Ishikawa (cell line): ENCODE results near the gene MAK.

Experiments
- CEBPB ChIP-seq: IDR thresholded peaks from 2 replicates; pipeline ENCODE4 v1.6.1; 2012
- CREB1 ChIP-seq: IDR thresholded peaks from 2 replicates; pipeline ENCODE4 v1.6.1; 2012; ENCODE audit warnings: low read depth
- EGR1 ChIP-seq: IDR thresholded peaks from 2 replicates; pipeline ENCODE4 v1.6.1; 2012
- EP300 ChIP-seq: IDR thresholded peaks from 2 replicates; pipeline ENCODE4 v1.6.1; 2012; ENCODE audit warnings: borderline replicate concordance
- FOXM1 ChIP-seq: IDR thresholded peaks from 2 replicates; pipeline ENCODE4 v1.6.1; 2012; ENCODE audit warnings: low read depth, borderline replicate concordance
- MAX ChIP-seq: IDR thresholded peaks from 2 replicates; pipeline ENCODE4 v1.6.1; 2012
- NFIC ChIP-seq: IDR thresholded peaks from 2 replicates; pipeline ENCODE4 v1.6.1; 2012
- RAD21 ChIP-seq: IDR thresholded peaks from 2 replicates; pipeline ENCODE4 v1.6.1; 2012; ENCODE audit warnings: low read depth
- REST ChIP-seq: IDR thresholded peaks from 2 replicates; pipeline ENCODE4 v1.6.1; 2012; ENCODE audit warnings: low read depth, mild to moderate bottlenecking
- TAF1 ChIP-seq: IDR thresholded peaks from 2 replicates; pipeline ENCODE4 v1.6.1; 2012; ENCODE audit warnings: low read depth, mild to moderate bottlenecking
- TCF12 ChIP-seq: IDR thresholded peaks from 2 replicates; pipeline ENCODE4 v1.6.1; 2012; ENCODE audit warnings: low read depth
- TEAD4 ChIP-seq: IDR thresholded peaks from 2 replicates; pipeline ENCODE4 v1.6.1; 2012
- USF1 ChIP-seq: IDR thresholded peaks from 2 replicates; pipeline ENCODE4 v1.6.1; 2012
- YY1 ChIP-seq: IDR thresholded peaks from 2 replicates; pipeline ENCODE4 v1.6.1; 2012; ENCODE audit warnings: low read depth
- ZBTB7A ChIP-seq: IDR thresholded peaks from 2 replicates; pipeline ENCODE4 v1.6.1; 2012; ENCODE audit warnings: low read depth

MAK gene

GRCh38 chr6:10759312-10759839, 79.0 kb downstream of the MAK start:
- TF ChIP-seq EP300 (no peak), FOXM1 (no peak), RAD21 (peak; percentile 27; the same call in 1 of the 2 replicates), TEAD4 (peak; percentile 68)

- TF ChIP-seq TCF12 (no peak), TEAD4 (no peak), REST (no peak), CREB1 (no peak), MAX (no peak), EGR1 (no peak), TAF1 (no peak), YY1 (no peak), FOXM1 (no peak), CEBPB (no peak), NFIC (no peak), USF1 (no peak), RAD21 (no peak), EP300 (no peak), ZBTB7A (no peak)
Observed at GRCh38 chr6:10756085-10756484, 82.3 kb downstream of the MAK start.

GRCh38 chr6:10749734-10750133, 88.6 kb downstream of the MAK start:
- TF ChIP-seq ZBTB7A, result no peak
- no peak for TF ChIP-seq USF1
- no peak for TF ChIP-seq CREB1
- TF ChIP-seq MAX, result no peak
- TF ChIP-seq EGR1, result no peak
- TF ChIP-seq RAD21, result no peak
- no peak for TF ChIP-seq TEAD4
- TF ChIP-seq TCF12, result no peak
- no peak for TF ChIP-seq CEBPB
- TF ChIP-seq FOXM1, result no peak
- no peak for TF ChIP-seq NFIC
- no peak for TF ChIP-seq REST
- no peak for TF ChIP-seq YY1
- TF ChIP-seq TAF1, result no peak
- no peak for TF ChIP-seq EP300

- TF ChIP-seq RAD21 (no peak), CREB1 (no peak; the same call in 1 of the 2 replicates), ZBTB7A (no peak), REST (no peak), TAF1 (peak; percentile 84), TEAD4 (no peak; the same call in 1 of the 2 replicates), TCF12 (peak; percentile 39; the same call in 1 of the 2 replicates), EP300 (no peak), FOXM1 (no peak), MAX (peak; percentile 78; the same call in 1 of the 2 replicates), NFIC (peak; percentile 80), EGR1 (peak; percentile 38; the same call in 1 of the 2 replicates), YY1 (peak; percentile 52), USF1 (no peak), CEBPB (peak; percentile 69)
Observed at GRCh38 chr6:10747251-10747972, 90.9 kb downstream of the MAK start, which contains the start of gene TMEM14B. Gene TMEM14B, plus strand, starts transcription at chr6:10747805. Its CDS starts 1,441 bp downstream, at chr6:10749246.
